ENCODE measurements around the gene THOC7.

DNA sequence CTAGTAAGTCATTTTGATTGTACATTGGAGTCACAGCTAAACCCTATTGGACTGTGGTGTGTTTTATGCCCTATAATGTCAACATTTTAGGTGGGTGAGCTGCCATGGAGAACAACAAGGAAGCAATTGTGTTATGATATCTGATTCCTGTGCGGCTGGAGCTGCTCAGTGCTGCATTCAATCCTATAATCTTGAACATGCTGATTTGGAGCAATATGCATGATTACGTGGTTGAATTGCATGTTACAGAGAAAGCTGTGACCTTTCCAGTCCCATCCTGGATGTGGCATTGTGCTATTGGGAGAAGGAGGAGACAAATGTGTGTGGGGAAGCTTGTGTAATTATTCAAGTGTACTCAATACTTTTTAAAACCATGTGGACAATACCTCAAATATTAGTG is 64.7 kb downstream of the THOC7 start:
- TF ChIP-seq, protein P1, sequence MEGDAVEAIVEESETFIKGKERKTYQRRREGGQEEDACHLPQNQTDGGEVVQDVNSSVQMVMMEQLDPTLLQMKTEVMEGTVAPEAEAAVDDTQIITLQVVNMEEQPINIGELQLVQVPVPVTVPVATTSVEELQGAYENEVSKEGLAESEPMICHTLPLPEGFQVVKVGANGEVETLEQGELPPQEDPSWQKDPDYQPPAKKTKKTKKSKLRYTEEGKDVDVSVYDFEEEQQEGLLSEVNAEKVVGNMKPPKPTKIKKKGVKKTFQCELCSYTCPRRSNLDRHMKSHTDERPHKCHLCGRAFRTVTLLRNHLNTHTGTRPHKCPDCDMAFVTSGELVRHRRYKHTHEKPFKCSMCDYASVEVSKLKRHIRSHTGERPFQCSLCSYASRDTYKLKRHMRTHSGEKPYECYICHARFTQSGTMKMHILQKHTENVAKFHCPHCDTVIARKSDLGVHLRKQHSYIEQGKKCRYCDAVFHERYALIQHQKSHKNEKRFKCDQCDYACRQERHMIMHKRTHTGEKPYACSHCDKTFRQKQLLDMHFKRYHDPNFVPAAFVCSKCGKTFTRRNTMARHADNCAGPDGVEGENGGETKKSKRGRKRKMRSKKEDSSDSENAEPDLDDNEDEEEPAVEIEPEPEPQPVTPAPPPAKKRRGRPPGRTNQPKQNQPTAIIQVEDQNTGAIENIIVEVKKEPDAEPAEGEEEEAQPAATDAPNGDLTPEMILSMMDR (IDR thresholded peaks at IDR 0.05): no peak
- TF ChIP-seq EP300 (IDR thresholded peaks at IDR 0.05) (no peak), POLR2A (IDR thresholded peaks at IDR 0.05) (no peak)
